Measurements from ENCODE around the gene PRMT2. TPM values are rescaled to one million over a fixed set of nuclear protein-coding genes. Genes with fewer than 3 reads are reported as not detected.

PRMT2 gene
- total and polyA plus RNA-seq, 4 experiments from 2014 or later, result 175 to 348 (median 198) TPM

- peak in 4 of 5 donors; percentile 49 to 73 (median 62) for DNase-seq
- Histone ChIP-seq H3K4me3 (ENCODE audit: low read length in 2 of 2) (no peak overlapping the region), H3K27me3 (ENCODE audit: insufficient read depth, low read length) (no peaks in the 10 kb centered on the region), H3K36me3 (ENCODE audit: insufficient read depth, low read length) (peaks cover 5% of the 10 kb centered on the region), H3K4me1 (ENCODE audit: insufficient read depth, low read length) (peaks cover 53% of the 10 kb centered on the region), H3K9me3 (ENCODE audit: control insufficient read depth in 1 of 2, low read length in 2 of 2) (no peaks in the 10 kb centered on the region), H3K27ac (ENCODE audit: low read depth, low read length) (peak overlapping the region; percentile 17)
- H3K27ac Mint-ChIP-seq, result peak overlapping the region; percentile 89 to 99 (median 96)
- peaks cover 4 to 17% of the 10 kb centered on the region in 2 donors for H3K36me3 Mint-ChIP-seq
- intact Hi-C loops (cut with micrococcal nuclease), result no loop called here
- POLR2A ChIA-PET (ENCODE audit: partially characterized antibody), result interaction anchor here (0.9 to 6.1 kb wide), 8 partner anchors 12 to 175 kb away, joined by 3 to 108 read pairs (median 50); partner anchors contain the start of genes DIP2A and S100B
- no peaks in the 10 kb centered on the region for H3K27me3 Mint-ChIP-seq
- no peaks in the 10 kb centered on the region for H3K9me3 Mint-ChIP-seq
- H3K4me3 Mint-ChIP-seq, result peak overlapping the region; percentile 54 to 98 (median 93)
- peaks cover 32 to 71% (median 50%) of the 10 kb centered on the region in 4 donors for H3K4me1 Mint-ChIP-seq
- CTCF ChIA-PET (ENCODE audit: partially characterized antibody), result interaction anchor here (0.8 to 2.8 kb wide), 2 partner anchors 12 to 82 kb away, joined by 3 to 13 read pairs; no protein-coding TSS in a partner anchor
Observed at GRCh38 chr21:46633566-46633965, 1.9 kb upstream of the PRMT2 start.

- peaks cover 62% of the 10 kb centered on the region for H3K4me1 ChIP-seq (ENCODE audit: insufficient read depth, low read length)
- POLR2A ChIA-PET (ENCODE audit: partially characterized antibody), result interaction anchor here (0.6 to 6.1 kb wide), 14 partner anchors 13 to 380 kb away, joined by 3 to 108 read pairs (median 8); partner anchors contain the start of genes DIP2A and S100B
- H3K36me3 ChIP-seq (ENCODE audit: insufficient read depth, low read length), result peaks cover 5% of the 10 kb centered on the region
- H3K27ac ChIP-seq (ENCODE audit: low read depth, low read length), result peak overlapping the region; percentile 93
- H3K9me3 ChIP-seq (ENCODE audit: control insufficient read depth in 1 of 2, low read length in 2 of 2), result no peaks in the 10 kb centered on the region
- intact Hi-C loops (cut with micrococcal nuclease), result loop anchor here (2.0 kb wide), 1 partner anchor 76 kb away; no protein-coding TSS in a partner anchor
- Mint-ChIP-seq H3K27ac (peak overlapping the region; percentile 89 to 99 (median 96)), H3K9me3 (no peaks in the 10 kb centered on the region), H3K4me3 (peak overlapping the region; percentile 93 to 98 (median 96)), H3K36me3 (peaks cover 5 to 19% of the 10 kb centered on the region in 2 donors), H3K4me1 (peaks cover 34 to 72% (median 55%) of the 10 kb centered on the region in 4 donors), H3K27me3 (no peaks in the 10 kb centered on the region)
- CTCF ChIA-PET (ENCODE audit: partially characterized antibody), result interaction anchor here (0.8 to 3.9 kb wide), 4 partner anchors 23 to 491 kb away, joined by 3 to 19 read pairs (median 10); no protein-coding TSS in a partner anchor
- no peaks in the 10 kb centered on the region for H3K27me3 ChIP-seq (ENCODE audit: insufficient read depth, low read length)
- peak overlapping the region in 1 of 2 donors; percentile 100 for H3K4me3 ChIP-seq (ENCODE audit: low read length in 2 of 2)
- no peak for DNase-seq
Observed at GRCh38 chr21:46634427-46634826, 1.0 kb upstream of the PRMT2 start.

GRCh38 chr21:46634966-46635323 lies 529 bp upstream of the PRMT2 start:
- no peaks in the 10 kb centered on the region for H3K9me3 Mint-ChIP-seq
- H3K4me1 Mint-ChIP-seq, result peaks cover 39 to 77% (median 60%) of the 10 kb centered on the region in 4 donors
- H3K36me3 ChIP-seq (ENCODE audit: insufficient read depth, low read length), result peaks cover 5% of the 10 kb centered on the region
- peaks cover 10 to 24% of the 10 kb centered on the region in 2 donors for H3K36me3 Mint-ChIP-seq
- peak in 1 of 5 donors; percentile 54 for DNase-seq
- intact Hi-C loops (cut with micrococcal nuclease), result loop anchor here (1.0 to 2.0 kb wide), 2 partner anchors 76 to 177 kb away; partner anchors contain the start of gene DIP2A
- peak overlapping the region; percentile 89 to 99 (median 96) for H3K27ac Mint-ChIP-seq
- H3K9me3 ChIP-seq (ENCODE audit: control insufficient read depth in 1 of 2, low read length in 2 of 2), result no peaks in the 10 kb centered on the region
- H3K27me3 Mint-ChIP-seq, result no peaks in the 10 kb centered on the region
- CTCF ChIA-PET (ENCODE audit: partially characterized antibody), result interaction anchor here (0.8 to 3.9 kb wide), 4 partner anchors 22 to 492 kb away, joined by 3 to 19 read pairs (median 10); no protein-coding TSS in a partner anchor
- peak overlapping the region; percentile 93 for H3K27ac ChIP-seq (ENCODE audit: low read depth, low read length)
- POLR2A ChIA-PET (ENCODE audit: partially characterized antibody), result interaction anchor here (0.6 to 6.1 kb wide), 23 partner anchors 8 to 380 kb away, joined by 3 to 108 read pairs (median 4); partner anchors contain the start of genes C21orf58, DIP2A, PCNT and S100B
- peak overlapping the region; percentile 37 to 100 for H3K4me3 ChIP-seq (ENCODE audit: low read length in 2 of 2)
- peaks cover 67% of the 10 kb centered on the region for H3K4me1 ChIP-seq (ENCODE audit: insufficient read depth, low read length)
- H3K27me3 ChIP-seq (ENCODE audit: insufficient read depth, low read length), result no peaks in the 10 kb centered on the region
- H3K4me3 Mint-ChIP-seq, result peak overlapping the region; percentile 93 to 98 (median 96)

GRCh38 chr21:46636181-46636512 lies 673 bp downstream of the PRMT2 start:
- Mint-ChIP-seq H3K36me3 (peaks cover 18 to 31% of the 10 kb centered on the region in 2 donors), H3K9me3 (no peaks in the 10 kb centered on the region)
- CTCF ChIA-PET (ENCODE audit: partially characterized antibody), result interaction anchor here (0.9 to 3.9 kb wide), 6 partner anchors 10 to 493 kb away, joined by 3 to 19 read pairs (median 5); no protein-coding TSS in a partner anchor

GRCh38 chr21:46636550-46637285 lies 1.2 kb downstream of the PRMT2 start:
- H3K4me1 Mint-ChIP-seq, result peaks cover 44 to 85% (median 68%) of the 10 kb centered on the region in 4 donors
- Histone ChIP-seq H3K36me3 (ENCODE audit: insufficient read depth, low read length) (peaks cover 14% of the 10 kb centered on the region), H3K4me1 (ENCODE audit: insufficient read depth, low read length) (peaks cover 75% of the 10 kb centered on the region), H3K27me3 (ENCODE audit: insufficient read depth, low read length) (no peaks in the 10 kb centered on the region), H3K9me3 (ENCODE audit: control insufficient read depth in 1 of 2, low read length in 2 of 2) (no peaks in the 10 kb centered on the region), H3K27ac (ENCODE audit: low read depth, low read length) (peak overlapping the region; percentile 93), H3K4me3 (ENCODE audit: low read length in 2 of 2) (peak overlapping the region; percentile 82 to 100)
- ChIA-PET POLR2A (ENCODE audit: partially characterized antibody) (interaction anchor here (0.6 to 6.1 kb wide), 17 partner anchors 8 to 311 kb away, joined by 3 to 108 read pairs (median 8); partner anchors contain the start of gene DIP2A), CTCF (ENCODE audit: partially characterized antibody) (interaction anchor here (0.8 to 3.9 kb wide), 10 partner anchors 10 to 107 kb away, joined by 3 to 19 read pairs (median 4); no protein-coding TSS in a partner anchor)
- no peaks in the 10 kb centered on the region for H3K9me3 Mint-ChIP-seq
- peak overlapping the region; percentile 93 to 98 (median 96) for H3K4me3 Mint-ChIP-seq
- intact Hi-C loops (cut with micrococcal nuclease), result loop anchor here (1.0 kb wide), 1 partner anchor 14 kb away; no protein-coding TSS in a partner anchor
- peak overlapping the region; percentile 89 to 99 (median 96) for H3K27ac Mint-ChIP-seq
- H3K36me3 Mint-ChIP-seq, result peaks cover 24 to 36% of the 10 kb centered on the region in 2 donors
- no peaks in the 10 kb centered on the region for H3K27me3 Mint-ChIP-seq
- peak in 3 of 5 donors; percentile 23 to 30 (median 27) for DNase-seq

More at GRCh38 chr21:46636181-46636512, 673 bp downstream of the PRMT2 start:
- POLR2A ChIA-PET (ENCODE audit: partially characterized antibody), result interaction anchor here (0.6 to 6.1 kb wide), 24 partner anchors 8 to 312 kb away, joined by 3 to 108 read pairs (median 7); partner anchors contain the start of genes C21orf58, DIP2A, PCNT and S100B
- H3K27me3 Mint-ChIP-seq, result no peaks in the 10 kb centered on the region
- H3K4me1 ChIP-seq (ENCODE audit: insufficient read depth, low read length), result peaks cover 75% of the 10 kb centered on the region
- peaks cover 43 to 83% (median 66%) of the 10 kb centered on the region in 4 donors for H3K4me1 Mint-ChIP-seq
- H3K27ac Mint-ChIP-seq, result peak overlapping the region; percentile 89 to 99 (median 96)
- H3K36me3 ChIP-seq (ENCODE audit: insufficient read depth, low read length), result peaks cover 8% of the 10 kb centered on the region
- intact Hi-C loops (cut with micrococcal nuclease), result loop anchor here (1.0 kb wide), 1 partner anchor 14 kb away; no protein-coding TSS in a partner anchor
- H3K27me3 ChIP-seq (ENCODE audit: insufficient read depth, low read length), result no peaks in the 10 kb centered on the region
- DNase-seq, result no peak
- H3K9me3 ChIP-seq (ENCODE audit: control insufficient read depth in 1 of 2, low read length in 2 of 2), result no peaks in the 10 kb centered on the region
- peak overlapping the region; percentile 93 to 98 (median 96) for H3K4me3 Mint-ChIP-seq
- H3K4me3 ChIP-seq (ENCODE audit: low read length in 2 of 2), result peak overlapping the region; percentile 82 to 100
- peak overlapping the region; percentile 93 for H3K27ac ChIP-seq (ENCODE audit: low read depth, low read length)

- peaks cover 68% of the 10 kb centered on the region for H3K4me1 ChIP-seq (ENCODE audit: insufficient read depth, low read length)
- peaks cover 20% of the 10 kb centered on the region for H3K36me3 ChIP-seq (ENCODE audit: insufficient read depth, low read length)
- Mint-ChIP-seq H3K36me3 (peaks cover 30 to 42% of the 10 kb centered on the region in 2 donors), H3K4me1 (peaks cover 40 to 78% (median 64%) of the 10 kb centered on the region in 4 donors), H3K27me3 (no peaks in the 10 kb centered on the region), H3K9me3 (no peaks in the 10 kb centered on the region), H3K27ac (peak overlapping the region; percentile 47 to 90 (median 71)), H3K4me3 (peak overlapping the region; percentile 72 to 95 (median 76))
- ChIA-PET POLR2A (ENCODE audit: partially characterized antibody) (interaction anchor here (1.0 to 6.1 kb wide), 11 partner anchors 9 to 179 kb away, joined by 3 to 108 read pairs (median 20); partner anchors contain the start of gene DIP2A), CTCF (ENCODE audit: partially characterized antibody) (interaction anchor here (0.8 to 3.9 kb wide), 4 partner anchors 79 to 109 kb away, joined by 3 to 19 read pairs (median 4); no protein-coding TSS in a partner anchor)
- H3K4me3 ChIP-seq (ENCODE audit: low read length in 2 of 2), result peak overlapping the region; percentile 14 to 38
- no peaks in the 10 kb centered on the region for H3K27me3 ChIP-seq (ENCODE audit: insufficient read depth, low read length)
- DNase-seq, result no peak
- H3K9me3 ChIP-seq (ENCODE audit: control insufficient read depth in 1 of 2, low read length in 2 of 2), result no peaks in the 10 kb centered on the region
- intact Hi-C loops (cut with micrococcal nuclease), result no loop called here
- no peak overlapping the region for H3K27ac ChIP-seq (ENCODE audit: low read depth, low read length)
Observed at GRCh38 chr21:46637952-46638746, 2.7 kb downstream of the PRMT2 start.

Data from CD4-positive, alpha-beta memory T cell (primary cell).